ENCODE results near the gene PRICKLE4. TPM values are rescaled to one million over a fixed set of nuclear protein-coding genes. Genes with fewer than 3 reads are reported as not detected.

The PRICKLE4 gene
- total and polyA plus RNA-seq, 2 of the 4 experiments (the other 2 are of a cell fraction), result 0.72 TPM; not detected in 1

- POLR2A ChIA-PET (ENCODE audit: unreplicated experiment), result interaction anchor here (0.6 kb wide), 1 partner anchor 45 kb away, joined by 12 read pairs; no protein-coding TSS in a partner anchor
- Histone ChIP-seq H3K27ac (ENCODE audit: insufficient read depth, low read length) (no peak overlapping the region), H3K18ac (ENCODE audit: low read depth, low read length) (no peak overlapping the region), H3K4ac (ENCODE audit: low read depth, low read length) (peak overlapping the region; percentile 47), H3K27me3 (ENCODE audit: control insufficient read depth, insufficient read depth, low read length) (no peaks in the 10 kb centered on the region), H4K20me1 (ENCODE audit: insufficient read depth, low read length) (no peaks in the 10 kb centered on the region), H3K56ac (ENCODE audit: extremely low read depth, insufficient read depth, low read length) (no peak overlapping the region), H3K9me3 (ENCODE audit: control insufficient read depth, insufficient read depth, low read length) (no peaks in the 10 kb centered on the region), H2BK20ac (ENCODE audit: low read depth, low read length) (no peak overlapping the region), H2AK5ac (ENCODE audit: low read depth, low read length) (0 out of 2 replicates have a peak overlapping the region, but pooled peaks have one; percentile 29), H3K9ac (ENCODE audit: low read depth, low read length) (peak overlapping the region; percentile 80), H3K4me2 (ENCODE audit: low read depth, low read length) (peak overlapping the region; percentile 96), H3K9me1 (ENCODE audit: insufficient read depth, low read length) (no peaks in the 10 kb centered on the region; the same call in 1 of the 2 replicates), H3K23ac (ENCODE audit: low read depth, low read length) (peak overlapping the region; percentile 26; the same call in 1 of the 2 replicates), H3K36me3 (ENCODE audit: control insufficient read depth, insufficient read depth, low read length) (peaks cover 17% of the 10 kb centered on the region), H3K4me3 (ENCODE audit: insufficient read depth, low read depth, low read length) (peak overlapping the region; percentile 54), H2BK120ac (ENCODE audit: low read depth, low read length) (no peak overlapping the region), H4K5ac (ENCODE audit: low read depth, low read length) (peak overlapping the region; percentile 60; the same call in 1 of the 2 replicates), H3K79me1 (ENCODE audit: low read depth in 1 of 2, low read length in 2 of 2) (peaks cover 10 to 24% of the 10 kb centered on the region in 2 experiments), H4K8ac (ENCODE audit: low read depth in 2 of 2, low read length in 2 of 2) (peak overlapping the region; percentile 40 to 66; a peak in 1 of 4 replicates), H2AK9ac (replicated peaks; ENCODE audit: low read depth, low read length, poor library complexity) (peak overlapping the region; percentile 48), H2BK5ac (ENCODE audit: low read depth, low read length, poor library complexity, severe bottlenecking) (no peak overlapping the region), H3K14ac (replicated peaks; ENCODE audit: low read depth, low read length) (peak overlapping the region; percentile 44; the same call in 1 of the 2 replicates), H3K4me1 (ENCODE audit: control insufficient read depth, insufficient read depth, low read length) (peaks cover 9% of the 10 kb centered on the region), H2AFZ (replicated peaks; ENCODE audit: low read length, poor library complexity) (peak overlapping the region; percentile 93), H4K91ac (ENCODE audit: insufficient read depth, low read depth, low read length) (no peak overlapping the region), H2BK15ac (ENCODE audit: low read depth, low read length) (no peak overlapping the region)
- in situ Hi-C loops (cut with MboI; ENCODE audit: low sequenced_read_pairs), result no loop called here
- no peak for TF ChIP-seq MAZ (IDR thresholded peaks at IDR 0.05; ENCODE audit: borderline replicate concordance, low read depth, low read length)
- no peak for TF ChIP-seq FOS (IDR thresholded peaks at IDR 0.05; ENCODE audit: low read depth, low read length)
- DNase-seq (no peak), ATAC-seq (ENCODE audit: low read depth) (no peak)
- intact Hi-C loops (cut with micrococcal nuclease), result loop anchor here (5.0 kb wide), 1 partner anchor 82 kb away; no protein-coding TSS in a partner anchor
- no TSS peak for BruUV-seq (replicated peaks)
- CTCF ChIA-PET, result no interaction called here
- dilution Hi-C loops (cut with HindIII; ENCODE audit: low sequenced_read_pairs, unreplicated experiment), result no loop called here
- WGBS, 2 experiments (ENCODE audit: extremely low coverage in 2 of 2, insufficient read length in 1 of 2), result no CpG with 5 or more reads among the region's 6 CpGs
Measured at GRCh38 chr6:41778895-41779294, 1.7 kb upstream of the PRICKLE4 start.
